ENCODE measurements around the gene CD109.

CD109 gene

DNA sequence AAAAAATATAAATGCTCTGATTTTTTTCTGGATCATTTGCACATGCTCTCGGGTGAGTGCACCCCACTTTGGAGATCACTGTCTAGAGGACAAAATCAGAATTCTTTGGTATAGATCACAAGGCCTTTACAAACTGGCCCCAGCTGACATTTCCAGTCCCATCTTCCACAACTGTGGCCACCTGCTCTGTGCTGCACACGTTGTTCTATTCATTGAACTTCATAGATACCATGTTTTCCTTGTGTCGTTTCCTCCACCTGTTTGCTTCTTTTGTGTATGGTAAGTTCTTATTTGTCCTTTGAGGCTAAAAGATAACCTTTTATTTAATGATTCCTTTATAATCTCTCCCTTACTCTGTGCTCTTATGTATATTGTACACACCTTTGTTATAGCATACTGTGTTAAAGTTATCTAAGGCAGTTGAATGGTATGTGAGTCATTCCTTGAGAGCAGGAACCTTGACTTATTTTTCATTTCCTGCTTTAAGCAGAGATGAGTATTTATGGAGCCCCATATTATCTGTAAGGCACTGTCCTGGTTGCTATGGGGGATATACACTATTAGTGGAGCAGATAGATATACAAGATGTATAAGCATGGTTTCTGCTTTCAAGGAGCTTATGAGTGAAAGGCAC, 30.2 kb upstream of the CD109 start:
- TF ChIP-seq SIN3A (IDR thresholded peaks at IDR 0.05; ENCODE audit: borderline replicate concordance, insufficient read depth, low read length) = no peak
- TF ChIP-seq POLR2AphosphoS5 (IDR thresholded peaks at IDR 0.05; ENCODE audit: low read depth, low read length) = no peak
- TF ChIP-seq TAF1 (IDR thresholded peaks at IDR 0.05; ENCODE audit: borderline replicate concordance, insufficient read depth, low read length) = no peak
- TF ChIP-seq FOXP2 (optimal IDR thresholded peaks at IDR 0.05; ENCODE audit: borderline replicate concordance, extremely low read depth, extremely low read length, insufficient read depth) = no peak
- TF ChIP-seq, protein P1, sequence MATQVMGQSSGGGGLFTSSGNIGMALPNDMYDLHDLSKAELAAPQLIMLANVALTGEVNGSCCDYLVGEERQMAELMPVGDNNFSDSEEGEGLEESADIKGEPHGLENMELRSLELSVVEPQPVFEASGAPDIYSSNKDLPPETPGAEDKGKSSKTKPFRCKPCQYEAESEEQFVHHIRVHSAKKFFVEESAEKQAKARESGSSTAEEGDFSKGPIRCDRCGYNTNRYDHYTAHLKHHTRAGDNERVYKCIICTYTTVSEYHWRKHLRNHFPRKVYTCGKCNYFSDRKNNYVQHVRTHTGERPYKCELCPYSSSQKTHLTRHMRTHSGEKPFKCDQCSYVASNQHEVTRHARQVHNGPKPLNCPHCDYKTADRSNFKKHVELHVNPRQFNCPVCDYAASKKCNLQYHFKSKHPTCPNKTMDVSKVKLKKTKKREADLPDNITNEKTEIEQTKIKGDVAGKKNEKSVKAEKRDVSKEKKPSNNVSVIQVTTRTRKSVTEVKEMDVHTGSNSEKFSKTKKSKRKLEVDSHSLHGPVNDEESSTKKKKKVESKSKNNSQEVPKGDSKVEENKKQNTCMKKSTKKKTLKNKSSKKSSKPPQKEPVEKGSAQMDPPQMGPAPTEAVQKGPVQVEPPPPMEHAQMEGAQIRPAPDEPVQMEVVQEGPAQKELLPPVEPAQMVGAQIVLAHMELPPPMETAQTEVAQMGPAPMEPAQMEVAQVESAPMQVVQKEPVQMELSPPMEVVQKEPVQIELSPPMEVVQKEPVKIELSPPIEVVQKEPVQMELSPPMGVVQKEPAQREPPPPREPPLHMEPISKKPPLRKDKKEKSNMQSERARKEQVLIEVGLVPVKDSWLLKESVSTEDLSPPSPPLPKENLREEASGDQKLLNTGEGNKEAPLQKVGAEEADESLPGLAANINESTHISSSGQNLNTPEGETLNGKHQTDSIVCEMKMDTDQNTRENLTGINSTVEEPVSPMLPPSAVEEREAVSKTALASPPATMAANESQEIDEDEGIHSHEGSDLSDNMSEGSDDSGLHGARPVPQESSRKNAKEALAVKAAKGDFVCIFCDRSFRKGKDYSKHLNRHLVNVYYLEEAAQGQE (IDR thresholded peaks at IDR 0.05; ENCODE audit: insufficient read depth in 1 of 2, low read depth in 2 of 2, low read length in 2 of 2) = no peak

DNA sequence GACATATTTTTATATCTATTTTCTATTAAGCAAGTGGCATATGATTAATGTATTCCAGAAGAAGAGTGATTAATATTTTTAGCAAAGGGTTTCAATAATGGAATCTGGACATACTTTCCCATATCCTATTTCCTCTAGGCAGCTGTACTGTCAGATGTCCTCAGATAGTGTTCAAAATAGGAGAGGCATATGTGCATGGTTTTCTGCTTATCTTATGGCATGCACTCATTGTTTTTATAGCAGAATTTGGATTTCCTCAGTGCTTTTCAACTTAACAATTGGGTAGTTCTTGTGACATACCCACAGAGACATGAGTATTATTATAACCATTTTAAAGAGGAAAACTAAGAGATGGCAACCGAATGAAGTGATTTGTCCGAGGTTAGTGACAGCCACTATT, 29.6 kb upstream of the CD109 start:
- TF ChIP-seq FOXP2 (optimal IDR thresholded peaks at IDR 0.05; ENCODE audit: borderline replicate concordance, extremely low read depth, extremely low read length, insufficient read depth) = no peak
- no peak for TF ChIP-seq POLR2AphosphoS5 (IDR thresholded peaks at IDR 0.05; ENCODE audit: low read depth, low read length)
- TF ChIP-seq TAF1 (IDR thresholded peaks at IDR 0.05; ENCODE audit: borderline replicate concordance, insufficient read depth, low read length) = no peak
- TF ChIP-seq, protein P1 (IDR thresholded peaks at IDR 0.05; ENCODE audit: insufficient read depth in 1 of 2, low read depth in 2 of 2, low read length in 2 of 2) = no peak
- no peak for TF ChIP-seq SIN3A (IDR thresholded peaks at IDR 0.05; ENCODE audit: borderline replicate concordance, insufficient read depth, low read length)

DNA sequence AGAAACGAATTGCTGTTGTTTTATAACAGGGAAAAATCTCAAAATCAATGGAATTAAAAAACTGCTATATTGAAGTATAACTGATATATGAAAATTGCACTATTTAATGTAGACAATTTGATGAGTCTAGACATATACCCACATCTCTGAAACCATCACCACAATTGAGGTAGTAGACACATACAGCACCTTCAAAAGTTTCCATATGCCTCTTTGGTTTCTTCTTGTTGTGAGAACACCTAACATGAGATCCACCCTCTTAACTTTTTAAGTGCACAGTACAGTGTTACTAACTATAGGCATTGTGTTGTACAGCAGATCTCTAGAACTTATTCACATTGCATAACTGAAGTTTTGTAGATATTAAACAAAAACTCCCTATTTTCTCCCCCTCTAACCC, 28.2 kb upstream of the CD109 start:
- no peak for TF ChIP-seq SIN3A (IDR thresholded peaks at IDR 0.05; ENCODE audit: borderline replicate concordance, insufficient read depth, low read length)
- TF ChIP-seq POLR2AphosphoS5 (IDR thresholded peaks at IDR 0.05; ENCODE audit: low read depth, low read length) = no peak
- TF ChIP-seq, protein P1 (IDR thresholded peaks at IDR 0.05; ENCODE audit: insufficient read depth in 1 of 2, low read depth in 2 of 2, low read length in 2 of 2) = no peak
- TF ChIP-seq FOXP2 (optimal IDR thresholded peaks at IDR 0.05; ENCODE audit: borderline replicate concordance, extremely low read depth, extremely low read length, insufficient read depth) = no peak
- TF ChIP-seq TAF1 (IDR thresholded peaks at IDR 0.05; ENCODE audit: borderline replicate concordance, insufficient read depth, low read length) = no peak

DNA sequence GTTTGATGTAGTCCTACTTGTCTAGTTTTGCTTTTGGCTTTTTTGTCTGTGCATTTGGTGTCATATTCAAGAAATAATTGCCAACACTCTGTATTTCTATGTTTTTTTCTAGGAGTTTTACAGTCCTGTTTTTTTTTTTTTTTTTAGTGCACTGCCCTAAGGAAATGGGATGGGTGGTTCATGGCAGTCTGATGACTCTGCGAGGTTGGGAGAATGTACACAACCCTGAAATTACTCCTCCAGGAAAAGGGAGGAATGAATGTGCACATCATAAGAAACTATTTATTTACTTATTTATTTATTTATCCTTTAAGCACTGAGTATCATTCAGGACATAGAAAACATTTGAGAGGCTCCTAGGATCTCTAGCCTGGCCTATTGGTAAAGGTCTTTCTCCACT, 27.0 kb upstream of the CD109 start:
- TF ChIP-seq TAF1 (IDR thresholded peaks at IDR 0.05; ENCODE audit: borderline replicate concordance, insufficient read depth, low read length) (no peak), FOXP2 (optimal IDR thresholded peaks at IDR 0.05; ENCODE audit: borderline replicate concordance, extremely low read depth, extremely low read length, insufficient read depth) (no peak), POLR2AphosphoS5 (IDR thresholded peaks at IDR 0.05; ENCODE audit: low read depth, low read length) (no peak), SIN3A (IDR thresholded peaks at IDR 0.05; ENCODE audit: borderline replicate concordance, insufficient read depth, low read length) (no peak)
- TF ChIP-seq, protein P1 (IDR thresholded peaks at IDR 0.05; ENCODE audit: insufficient read depth in 1 of 2, low read depth in 2 of 2, low read length in 2 of 2) = no peak

Data from PFSK-1 (cell line).